HG02981 (cell line): Measurements from ENCODE around the gene GAGE12C.
"Not testable (repeated sequence)": the region's sequence is repeated elsewhere in the genome, so short reads cannot be mapped to it uniquely, and the experiment has no call there.

ENCODE experiments used
- ATAC-seq: cut with Tn5 transposase; IDR thresholded peaks from one replicate; pipeline ENCODE4 v1.9.1; 2021; ENCODE audit warnings: mild to moderate bottlenecking, moderate library complexity; ENCODE audit not compliant: unreplicated experiment

Gene GAGE12C, protein sequence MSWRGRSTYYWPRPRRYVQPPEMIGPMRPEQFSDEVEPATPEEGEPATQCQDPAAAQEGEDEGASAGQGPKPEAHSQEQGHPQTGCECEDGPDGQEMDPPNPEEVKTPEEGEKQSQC

DNA sequence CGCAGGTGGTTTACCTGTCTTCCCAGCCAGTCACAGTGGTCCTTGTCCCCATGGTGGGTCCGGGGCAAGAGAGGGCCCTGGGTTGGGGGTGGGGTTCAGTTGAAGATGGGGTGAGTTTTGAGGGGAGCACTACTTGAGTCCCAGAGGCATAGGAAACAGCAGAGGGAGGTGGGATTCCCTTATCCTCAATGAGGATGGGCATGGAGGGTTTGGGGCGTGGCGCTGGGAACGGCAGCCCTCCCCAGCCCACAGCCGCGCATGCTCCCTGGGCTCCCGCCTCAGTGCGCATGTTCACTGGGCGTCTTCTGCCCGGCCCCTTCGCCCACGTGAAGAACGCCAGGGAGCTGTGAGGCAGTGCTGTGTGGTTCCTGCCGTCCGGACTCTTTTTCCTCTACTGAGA, at the start of gene GAGE12C:
Gene GAGE12C (plus strand): TSS at position 301 of the 400 bp plus-strand sequence. CDS start 1,155 bp downstream, outside the sequence.
- not testable (repeated sequence) for ATAC-seq

DNA sequence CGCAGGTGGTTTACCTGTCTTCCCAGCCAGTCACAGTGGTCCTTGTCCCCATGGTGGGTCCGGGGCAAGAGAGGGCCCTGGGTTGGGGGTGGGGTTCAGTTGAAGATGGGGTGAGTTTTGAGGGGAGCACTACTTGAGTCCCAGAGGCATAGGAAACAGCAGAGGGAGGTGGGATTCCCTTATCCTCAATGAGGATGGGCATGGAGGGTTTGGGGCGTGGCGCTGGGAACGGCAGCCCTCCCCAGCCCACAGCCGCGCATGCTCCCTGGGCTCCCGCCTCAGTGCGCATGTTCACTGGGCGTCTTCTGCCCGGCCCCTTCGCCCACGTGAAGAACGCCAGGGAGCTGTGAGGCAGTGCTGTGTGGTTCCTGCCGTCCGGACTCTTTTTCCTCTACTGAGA, 9.5 kb downstream of the GAGE12C start, which contains the start of gene GAGE12D:
Gene GAGE12D (plus strand): TSS at position 301 of the 400 bp plus-strand sequence. CDS start 1,155 bp downstream, outside the sequence.
- ATAC-seq, result not testable (repeated sequence)

DNA sequence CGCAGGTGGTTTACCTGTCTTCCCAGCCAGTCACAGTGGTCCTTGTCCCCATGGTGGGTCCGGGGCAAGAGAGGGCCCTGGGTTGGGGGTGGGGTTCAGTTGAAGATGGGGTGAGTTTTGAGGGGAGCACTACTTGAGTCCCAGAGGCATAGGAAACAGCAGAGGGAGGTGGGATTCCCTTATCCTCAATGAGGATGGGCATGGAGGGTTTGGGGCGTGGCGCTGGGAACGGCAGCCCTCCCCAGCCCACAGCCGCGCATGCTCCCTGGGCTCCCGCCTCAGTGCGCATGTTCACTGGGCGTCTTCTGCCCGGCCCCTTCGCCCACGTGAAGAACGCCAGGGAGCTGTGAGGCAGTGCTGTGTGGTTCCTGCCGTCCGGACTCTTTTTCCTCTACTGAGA, 19.0 kb downstream of the GAGE12C start, which contains the start of gene GAGE12E:
Gene GAGE12E (plus strand): TSS at position 301 of the 400 bp plus-strand sequence. CDS start 1,155 bp downstream, outside the sequence.
- not testable (repeated sequence) for ATAC-seq

DNA sequence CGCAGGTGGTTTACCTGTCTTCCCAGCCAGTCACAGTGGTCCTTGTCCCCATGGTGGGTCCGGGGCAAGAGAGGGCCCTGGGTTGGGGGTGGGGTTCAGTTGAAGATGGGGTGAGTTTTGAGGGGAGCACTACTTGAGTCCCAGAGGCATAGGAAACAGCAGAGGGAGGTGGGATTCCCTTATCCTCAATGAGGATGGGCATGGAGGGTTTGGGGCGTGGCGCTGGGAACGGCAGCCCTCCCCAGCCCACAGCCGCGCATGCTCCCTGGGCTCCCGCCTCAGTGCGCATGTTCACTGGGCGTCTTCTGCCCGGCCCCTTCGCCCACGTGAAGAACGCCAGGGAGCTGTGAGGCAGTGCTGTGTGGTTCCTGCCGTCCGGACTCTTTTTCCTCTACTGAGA, 28.6 kb downstream of the GAGE12C start, which contains the start of gene GAGE12F:
Gene GAGE12F (plus strand): TSS at position 301 of the 400 bp plus-strand sequence. CDS start 1,155 bp downstream, outside the sequence.
- ATAC-seq, result not testable (repeated sequence)

DNA sequence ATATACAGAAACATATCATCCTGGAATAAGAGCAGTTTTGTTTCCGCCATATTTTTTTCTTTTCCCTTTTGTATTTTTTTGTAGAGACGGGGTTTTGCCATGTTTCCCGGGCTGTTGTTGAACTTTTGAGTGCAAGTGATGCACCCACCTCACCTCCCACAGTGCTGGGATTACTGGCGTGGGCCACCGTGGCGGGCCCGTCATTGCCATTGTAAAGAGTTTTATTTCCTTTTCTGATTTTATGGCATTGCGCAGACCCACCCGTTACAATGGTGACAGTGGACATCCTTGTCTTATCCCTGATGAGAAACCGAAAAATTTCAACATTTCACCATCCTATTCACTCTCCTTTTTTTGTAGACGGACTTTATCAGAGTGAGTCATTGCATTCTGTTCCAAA, 36.8 kb downstream of the GAGE12C start:
- not testable (repeated sequence) for ATAC-seq

DNA sequence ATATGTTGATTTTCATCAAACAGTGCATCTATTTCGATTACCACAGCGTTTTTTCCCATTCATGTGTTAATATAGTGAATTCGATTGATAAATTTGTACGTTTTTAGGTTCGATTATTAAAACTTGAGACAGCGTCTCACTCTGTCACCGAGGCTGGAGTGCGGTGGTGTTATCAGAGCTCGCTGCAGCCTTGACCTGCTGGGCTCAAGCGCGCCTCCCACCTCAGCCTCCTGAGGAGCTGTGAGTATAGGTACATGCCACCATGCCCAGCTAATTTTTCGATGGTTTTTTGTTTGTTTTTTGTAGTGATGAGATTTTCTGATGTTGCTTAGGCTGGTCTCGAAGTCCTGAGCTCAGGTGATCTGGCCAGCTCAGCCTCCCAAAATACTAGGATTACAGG, 37.2 kb downstream of the GAGE12C start:
- ATAC-seq, result not testable (repeated sequence)

DNA sequence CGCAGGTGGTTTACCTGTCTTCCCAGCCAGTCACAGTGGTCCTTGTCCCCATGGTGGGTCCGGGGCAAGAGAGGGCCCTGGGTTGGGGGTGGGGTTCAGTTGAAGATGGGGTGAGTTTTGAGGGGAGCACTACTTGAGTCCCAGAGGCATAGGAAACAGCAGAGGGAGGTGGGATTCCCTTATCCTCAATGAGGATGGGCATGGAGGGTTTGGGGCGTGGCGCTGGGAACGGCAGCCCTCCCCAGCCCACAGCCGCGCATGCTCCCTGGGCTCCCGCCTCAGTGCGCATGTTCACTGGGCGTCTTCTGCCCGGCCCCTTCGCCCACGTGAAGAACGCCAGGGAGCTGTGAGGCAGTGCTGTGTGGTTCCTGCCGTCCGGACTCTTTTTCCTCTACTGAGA, 38.1 kb downstream of the GAGE12C start, which contains the start of gene GAGE12G:
Gene GAGE12G (plus strand): TSS at position 301 of the 400 bp plus-strand sequence. CDS start 1,155 bp downstream, outside the sequence.
- ATAC-seq, result not testable (repeated sequence)

DNA sequence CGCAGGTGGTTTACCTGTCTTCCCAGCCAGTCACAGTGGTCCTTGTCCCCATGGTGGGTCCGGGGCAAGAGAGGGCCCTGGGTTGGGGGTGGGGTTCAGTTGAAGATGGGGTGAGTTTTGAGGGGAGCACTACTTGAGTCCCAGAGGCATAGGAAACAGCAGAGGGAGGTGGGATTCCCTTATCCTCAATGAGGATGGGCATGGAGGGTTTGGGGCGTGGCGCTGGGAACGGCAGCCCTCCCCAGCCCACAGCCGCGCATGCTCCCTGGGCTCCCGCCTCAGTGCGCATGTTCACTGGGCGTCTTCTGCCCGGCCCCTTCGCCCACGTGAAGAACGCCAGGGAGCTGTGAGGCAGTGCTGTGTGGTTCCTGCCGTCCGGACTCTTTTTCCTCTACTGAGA, 47.7 kb downstream of the GAGE12C start, which contains the start of gene GAGE12H:
Gene GAGE12H (plus strand): TSS at position 301 of the 400 bp plus-strand sequence. CDS start 1,155 bp downstream, outside the sequence.
- ATAC-seq, result not testable (repeated sequence)
